AG04449 (cell line): ENCODE results near the gene ENOX2.

Source experiments
- CTCF ChIA-PET: fragments of 350-600 bp; formaldehyde crosslinking; extraction: SDS; loops from one replicate; lab custom pipeline; 2021; ENCODE audit warnings: antibody characterized with exemption; lab: Yijun Ruan, JAX
- POLR2A ChIA-PET: fragments of 400-600, 350-600 bp; formaldehyde crosslinking; extraction: SDS; loops from one replicate; lab custom pipeline; 2020; ENCODE audit warnings: antibody characterized with exemption, inconsistent platforms; lab: Yijun Ruan, JAX
- DNase-seq: peaks from one replicate; pipeline ENCODE4 v3.0.0-alpha.2; 2010; ENCODE audit warnings: low read depth, low spot score
- H3K4me3 ChIP-seq: 2 replicates; pipeline ENCODE4 v1.5.1; 2011; ENCODE audit warnings: low read depth, mild to moderate bottlenecking, control low read depth, low read length
- CTCF ChIP-seq: IDR thresholded peaks from one replicate; pipeline ENCODE4 v1.5.1; 2011; ENCODE audit warnings: mild to moderate bottlenecking, moderate library complexity, low read length, control low read depth, inconsistent platforms; ENCODE audit not compliant: insufficient read depth; ENCODE audit errors: missing control alignments

ENOX2 gene

DNA sequence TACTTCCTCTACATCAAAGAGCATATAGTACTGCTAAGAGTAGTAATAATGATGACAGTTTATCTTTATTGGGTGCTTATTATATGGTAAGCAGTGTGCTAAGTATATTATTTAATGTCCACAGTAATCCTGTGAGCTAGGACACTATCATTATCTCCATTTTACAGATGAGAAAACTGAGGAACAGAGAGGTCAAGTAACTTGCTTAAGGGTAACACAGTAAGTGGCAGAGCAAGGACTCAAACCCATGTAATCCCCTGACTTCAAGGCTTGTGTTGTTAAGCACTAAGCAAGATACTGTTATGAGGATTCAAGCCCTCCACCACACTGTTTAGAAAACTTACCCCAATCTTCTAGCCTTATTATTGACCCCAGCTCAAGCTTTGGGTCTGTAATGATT, 202.4 kb downstream of the ENOX2 start:
- ChIA-PET POLR2A (no interaction called here), CTCF (no interaction called here)
- TF ChIP-seq CTCF, result no peak
- DNase-seq, result no peak
- no peak overlapping the region for H3K4me3 ChIP-seq

- ChIA-PET POLR2A (no interaction called here), CTCF (no interaction called here)
- DNase-seq, result no peak
- no peak overlapping the region for H3K4me3 ChIP-seq
- no peak for TF ChIP-seq CTCF
These were observed 203.4 kb downstream of the ENOX2 start for GRCh38 chrX:130699618-130700017.

DNA sequence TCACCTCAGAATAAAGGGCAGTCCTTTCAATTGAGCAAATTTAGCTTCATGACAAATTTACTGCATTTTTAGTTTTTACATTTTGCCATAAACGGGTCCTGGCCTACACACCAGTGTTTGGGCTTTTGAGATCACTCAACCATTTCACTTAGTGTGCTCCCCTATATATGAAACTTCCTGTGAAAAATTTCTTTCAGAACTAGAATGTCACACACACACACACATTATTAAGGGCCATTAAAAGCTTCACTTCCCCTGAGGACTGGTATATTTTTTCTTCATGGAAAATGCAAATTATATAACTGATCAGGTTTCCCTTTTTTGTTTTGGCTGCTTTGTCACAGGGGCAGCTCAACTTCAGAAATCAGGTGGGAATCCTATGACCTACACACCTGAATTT, 206.5 kb downstream of the ENOX2 start:
- ChIA-PET CTCF (no interaction called here), POLR2A (no interaction called here)
- no peak for DNase-seq
- H3K4me3 ChIP-seq, result no peak overlapping the region
- TF ChIP-seq CTCF, result no peak

GRCh38 chrX:130695931-130696330, 207.1 kb downstream of the ENOX2 start:
- ChIA-PET CTCF (no interaction called here), POLR2A (no interaction called here)
- no peak overlapping the region for H3K4me3 ChIP-seq
- DNase-seq, result no peak
- TF ChIP-seq CTCF, result no peak

DNA sequence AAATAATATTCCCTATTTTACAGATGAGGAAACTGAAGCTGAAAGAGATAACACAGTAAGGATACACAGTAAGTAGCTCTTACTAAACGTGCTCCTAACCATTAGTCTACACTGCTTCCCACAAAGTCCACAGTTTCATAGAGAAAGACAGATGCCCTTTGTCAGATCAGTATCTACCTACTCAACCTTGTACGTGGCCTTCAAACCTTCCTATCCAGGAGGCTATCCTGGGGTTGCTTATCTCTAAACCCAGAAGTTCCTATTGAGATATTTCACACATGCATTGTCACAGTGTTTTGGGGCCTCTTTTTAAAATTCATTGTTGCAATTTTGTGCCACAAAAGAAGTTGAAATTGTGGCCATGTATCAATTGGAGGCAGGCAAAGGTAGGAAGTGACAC, 208.0 kb downstream of the ENOX2 start:
- H3K4me3 ChIP-seq, result no peak overlapping the region
- ChIA-PET POLR2A (no interaction called here), CTCF (no interaction called here)
- no peak for DNase-seq
- TF ChIP-seq CTCF, result no peak

- ChIA-PET CTCF (no interaction called here), POLR2A (no interaction called here)
- no peak overlapping the region for H3K4me3 ChIP-seq
- no peak for TF ChIP-seq CTCF
- DNase-seq, result no peak
These were observed 211.4 kb downstream of the ENOX2 start for GRCh38 chrX:130691576-130691975.
